ENCODE results near the gene C12orf56. TPM values are rescaled to one million over a fixed set of nuclear protein-coding genes. Genes with fewer than 3 reads are reported as not detected.

The C12orf56 gene
- total and polyA plus RNA-seq, 7 experiments from 2014 or later = 0.10 to 0.34 TPM; not detected in 5

DNA sequence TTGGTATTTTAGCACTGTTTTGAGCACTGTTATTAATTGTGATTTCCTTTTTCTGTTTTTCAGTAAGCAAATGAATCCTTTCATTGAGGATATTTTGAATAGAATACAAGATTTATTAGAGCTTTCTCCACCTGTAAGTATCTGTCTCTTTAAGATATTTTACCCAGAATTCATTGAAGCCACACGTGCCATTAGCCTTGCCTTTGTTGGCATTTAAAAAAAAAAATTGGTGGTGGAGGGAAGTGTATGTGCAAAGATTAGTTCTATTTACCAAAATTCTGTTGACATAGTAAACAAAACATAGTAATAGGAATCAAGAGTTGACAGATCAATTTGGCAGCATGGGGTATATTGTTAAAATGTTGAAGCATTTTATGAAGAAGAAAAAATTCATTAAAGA lies 37.4 kb upstream of the C12orf56 start:
- Histone ChIP-seq H3K4me1 (ENCODE audit: control insufficient read depth in 2 of 2, insufficient read depth in 2 of 2, low read length in 2 of 2) (no peaks in the 10 kb centered on the region), H3K27me3 (ENCODE audit: control insufficient read depth in 2 of 2, insufficient read depth in 2 of 2, low read length in 2 of 2) (no peaks in the 10 kb centered on the region), H3K36me3 (ENCODE audit: control insufficient read depth in 2 of 3, insufficient read depth in 3 of 3, low read length in 3 of 3) (peaks cover 14 to 78% (median 47%) of the 10 kb centered on the region in 3 experiments), H3K4me3 (ENCODE audit: low read length) (no peak overlapping the region), H3K9me3 (ENCODE audit: control insufficient read depth in 2 of 3, low read length in 3 of 3) (no peaks in the 10 kb centered on the region), H3K27ac (ENCODE audit: low read depth, low read length) (no peak overlapping the region)
- H3K4me1 Mint-ChIP-seq = peaks cover 0 to 6% (median 0%) of the 10 kb centered on the region in 7 donors
- DNase-seq (no peak), ATAC-seq (no peak)
- intact Hi-C loops (cut with micrococcal nuclease) = no loop called here
- ChIA-PET CTCF (interaction anchor here (0.7 kb wide), 1 partner anchor 526 kb away, joined by 4 read pairs; no protein-coding TSS in a partner anchor), POLR2A (interaction anchor here (0.7 kb wide), 1 partner anchor 200 kb away, joined by 3 read pairs; no protein-coding TSS in a partner anchor)
- no peak overlapping the region for H3K4me3 Mint-ChIP-seq
- H3K9me3 Mint-ChIP-seq = no peaks in the 10 kb centered on the region
- peaks cover 8 to 77% (median 52%) of the 10 kb centered on the region in 5 donors for H3K36me3 Mint-ChIP-seq
- H3K27me3 Mint-ChIP-seq = no peaks in the 10 kb centered on the region
- H3K27ac Mint-ChIP-seq = peak overlapping the region in 1 of 9 donors; percentile 14

DNA sequence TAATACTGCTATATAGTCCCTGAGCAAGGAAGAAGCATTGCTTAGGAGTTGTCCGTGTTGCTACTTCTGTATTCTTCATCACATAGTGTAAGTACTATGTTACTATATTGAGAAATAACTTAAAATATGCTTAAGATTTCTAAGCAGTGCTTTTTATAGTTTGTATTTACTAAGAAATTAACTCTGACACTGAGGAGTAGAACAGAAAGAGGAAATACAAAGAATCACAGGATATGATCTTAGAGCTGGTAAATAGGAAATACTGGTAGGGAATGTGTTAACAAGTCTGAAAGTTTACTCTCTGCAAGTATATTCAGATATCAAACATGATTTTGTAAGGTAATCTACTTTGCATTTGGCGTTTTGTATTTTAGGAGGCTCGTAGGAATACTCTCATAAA lies 29.1 kb upstream of the C12orf56 start:
- POLR2A ChIA-PET = no interaction called here

DNA sequence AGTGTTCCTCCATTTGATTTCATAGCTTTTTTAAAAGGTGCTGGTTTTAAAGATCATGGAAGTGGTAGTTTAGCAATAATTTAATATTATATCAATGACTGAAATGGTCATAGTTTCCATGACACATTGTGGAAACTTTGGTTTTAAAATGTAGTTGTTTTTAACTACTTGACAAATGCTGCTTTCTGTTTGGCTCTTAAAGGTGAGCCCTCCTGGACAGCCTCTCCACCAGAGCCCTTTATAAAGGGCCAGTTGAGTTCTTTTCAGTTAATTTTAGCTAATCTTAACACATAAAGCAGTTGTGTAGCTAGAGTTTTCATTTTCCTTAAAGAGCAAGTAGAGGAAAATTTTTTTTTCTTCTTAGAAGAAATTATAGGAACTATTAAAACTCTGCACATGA lies 27.7 kb upstream of the C12orf56 start:
- H3K27me3 Mint-ChIP-seq = no peaks in the 10 kb centered on the region
- no peak overlapping the region for H3K4me3 ChIP-seq (ENCODE audit: low read length)
- H3K27me3 ChIP-seq (ENCODE audit: control insufficient read depth in 2 of 2, insufficient read depth in 2 of 2, low read length in 2 of 2) = no peaks in the 10 kb centered on the region
- no peaks in the 10 kb centered on the region for H3K4me1 ChIP-seq (ENCODE audit: control insufficient read depth in 2 of 2, insufficient read depth in 2 of 2, low read length in 2 of 2)
- no peak overlapping the region for H3K27ac ChIP-seq (ENCODE audit: low read depth, low read length)
- H3K36me3 ChIP-seq (ENCODE audit: control insufficient read depth in 2 of 3, insufficient read depth in 3 of 3, low read length in 3 of 3) = peaks cover 0 to 69% (median 10%) of the 10 kb centered on the region in 3 experiments
- ATAC-seq (no peak), DNase-seq (no peak)
- no peaks in the 10 kb centered on the region for H3K9me3 Mint-ChIP-seq
- intact Hi-C loops (cut with micrococcal nuclease) = loop anchor here in 1 of 2 donors (2.0 kb wide), 1 partner anchor 17 kb away; no protein-coding TSS in a partner anchor
- H3K4me3 Mint-ChIP-seq = no peak overlapping the region
- H3K27ac Mint-ChIP-seq = no peak overlapping the region
- ChIA-PET CTCF (no interaction called here), POLR2A (interaction anchor here (0.6 to 1.1 kb wide), 3 partner anchors 11 to 1828 kb away, joined by 3 read pairs; no protein-coding TSS in a partner anchor)
- H3K4me1 Mint-ChIP-seq = peaks cover 0 to 13% (median 0%) of the 10 kb centered on the region in 7 donors
- peaks cover 14 to 50% (median 29%) of the 10 kb centered on the region in 5 donors for H3K36me3 Mint-ChIP-seq
- H3K9me3 ChIP-seq (ENCODE audit: control insufficient read depth in 2 of 3, low read length in 3 of 3) = no peaks in the 10 kb centered on the region

More for the DNA sequence above, 29.1 kb upstream of the C12orf56 start:
- H3K4me3 Mint-ChIP-seq = no peak overlapping the region
- H3K9me3 ChIP-seq (ENCODE audit: control insufficient read depth in 2 of 3, low read length in 3 of 3) = no peaks in the 10 kb centered on the region
- H3K9me3 Mint-ChIP-seq = no peaks in the 10 kb centered on the region
- no peak overlapping the region for H3K4me3 ChIP-seq (ENCODE audit: low read length)
- H3K27ac Mint-ChIP-seq = peak overlapping the region in 1 of 9 donors; percentile 1
- H3K36me3 Mint-ChIP-seq = peaks cover 14 to 55% (median 35%) of the 10 kb centered on the region in 5 donors
- DNase-seq (no peak), ATAC-seq (no peak)
- no peaks in the 10 kb centered on the region for H3K27me3 ChIP-seq (ENCODE audit: control insufficient read depth in 2 of 2, insufficient read depth in 2 of 2, low read length in 2 of 2)
- H3K36me3 ChIP-seq (ENCODE audit: control insufficient read depth in 2 of 3, insufficient read depth in 3 of 3, low read length in 3 of 3) = peaks cover 5 to 72% (median 17%) of the 10 kb centered on the region in 3 experiments
- no peaks in the 10 kb centered on the region for H3K27me3 Mint-ChIP-seq
- H3K27ac ChIP-seq (ENCODE audit: low read depth, low read length) = no peak overlapping the region
- intact Hi-C loops (cut with micrococcal nuclease) = loop anchor here in 1 of 2 donors (2.0 kb wide), 1 partner anchor 15 kb away; no protein-coding TSS in a partner anchor
- H3K4me1 Mint-ChIP-seq = peaks cover 0 to 13% (median 0%) of the 10 kb centered on the region in 7 donors
- no peaks in the 10 kb centered on the region for H3K4me1 ChIP-seq (ENCODE audit: control insufficient read depth in 2 of 2, insufficient read depth in 2 of 2, low read length in 2 of 2)
- CTCF ChIA-PET = no interaction called here

DNA sequence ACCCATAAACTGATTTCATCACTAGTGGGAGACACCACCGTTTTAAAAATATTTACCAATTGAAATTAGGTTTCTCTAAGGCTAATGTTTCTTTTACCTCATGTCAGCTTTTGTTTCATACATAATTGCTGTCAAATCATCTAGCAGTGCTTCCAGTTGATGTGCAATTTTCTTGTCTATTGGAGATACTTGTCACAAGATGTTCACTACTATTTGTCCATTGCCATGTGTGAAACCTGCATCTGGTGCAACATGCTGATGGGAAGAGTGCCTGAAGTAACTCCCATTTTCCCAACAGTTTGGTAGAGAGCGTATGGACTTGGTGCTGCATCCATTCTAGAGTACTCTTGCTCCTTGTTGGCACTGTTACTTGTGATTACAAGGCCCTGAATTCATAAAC lies 23.3 kb upstream of the C12orf56 start:
- Mint-ChIP-seq H3K36me3 (peaks cover 18 to 45% (median 37%) of the 10 kb centered on the region in 5 donors), H3K4me3 (no peak overlapping the region), H3K9me3 (no peaks in the 10 kb centered on the region), H3K27ac (no peak overlapping the region), H3K4me1 (peaks cover 0 to 21% (median 3%) of the 10 kb centered on the region in 7 donors), H3K27me3 (no peaks in the 10 kb centered on the region)
- ChIA-PET POLR2A (no interaction called here), CTCF (no interaction called here)
- ATAC-seq (no peak), DNase-seq (no peak)
- Histone ChIP-seq H3K27ac (ENCODE audit: low read depth, low read length) (no peak overlapping the region), H3K9me3 (ENCODE audit: control insufficient read depth in 2 of 3, low read length in 3 of 3) (no peaks in the 10 kb centered on the region), H3K4me1 (ENCODE audit: control insufficient read depth in 2 of 2, insufficient read depth in 2 of 2, low read length in 2 of 2) (no peaks in the 10 kb centered on the region), H3K36me3 (ENCODE audit: control insufficient read depth in 2 of 3, insufficient read depth in 3 of 3, low read length in 3 of 3) (peaks cover 0 to 69% (median 22%) of the 10 kb centered on the region in 3 experiments), H3K4me3 (ENCODE audit: low read length) (no peak overlapping the region), H3K27me3 (ENCODE audit: control insufficient read depth in 2 of 2, insufficient read depth in 2 of 2, low read length in 2 of 2) (no peaks in the 10 kb centered on the region)
- intact Hi-C loops (cut with micrococcal nuclease) = no loop called here

DNA sequence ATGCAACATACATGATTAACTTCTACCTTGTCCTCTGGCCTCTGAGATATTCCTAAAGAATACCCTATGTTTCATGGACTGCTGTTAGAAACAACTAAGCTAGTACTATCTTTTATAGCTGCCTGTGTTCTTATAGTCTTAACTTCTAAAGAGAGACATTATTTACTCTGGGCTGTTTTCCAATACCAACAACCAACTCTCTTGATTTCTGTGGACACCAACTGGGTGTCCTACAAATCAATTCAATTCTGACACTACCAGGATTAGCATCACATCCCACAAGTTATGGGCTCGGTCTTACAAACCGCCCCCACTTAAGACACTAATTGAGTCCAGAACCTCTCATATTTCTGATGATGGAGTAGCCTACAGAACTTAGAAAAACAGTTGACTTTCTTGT lies 21.9 kb upstream of the C12orf56 start:
- peaks cover 0 to 57% (median 19%) of the 10 kb centered on the region in 3 experiments for H3K36me3 ChIP-seq (ENCODE audit: control insufficient read depth in 2 of 3, insufficient read depth in 3 of 3, low read length in 3 of 3)
- CTCF ChIA-PET = no interaction called here

DNA sequence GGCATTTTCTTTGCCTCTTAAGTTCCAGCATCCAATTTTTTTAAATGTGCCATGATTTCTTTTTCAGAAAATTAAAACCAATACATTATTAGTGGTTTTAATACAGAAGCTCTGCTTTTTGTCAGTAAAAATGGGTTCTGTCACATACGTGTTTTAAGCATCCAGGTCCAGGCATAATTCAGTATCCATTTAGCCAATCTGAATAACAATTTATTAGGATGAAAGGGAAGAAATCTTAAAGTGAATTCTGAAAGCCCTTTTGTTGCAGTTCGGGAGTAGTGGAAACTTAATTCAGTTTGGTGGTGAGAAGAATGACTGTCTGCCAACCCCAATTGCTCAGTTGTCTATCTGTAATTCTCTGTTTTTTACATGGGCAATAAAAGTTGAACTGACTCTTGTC lies 20.9 kb upstream of the C12orf56 start:
- Histone ChIP-seq H3K4me1 (ENCODE audit: control insufficient read depth in 2 of 2, insufficient read depth in 2 of 2, low read length in 2 of 2) (peaks cover 0 to 3% of the 10 kb centered on the region in 2 donors), H3K9me3 (ENCODE audit: control insufficient read depth in 2 of 3, low read length in 3 of 3) (no peaks in the 10 kb centered on the region), H3K4me3 (ENCODE audit: low read length) (no peak overlapping the region), H3K27ac (ENCODE audit: low read depth, low read length) (no peak overlapping the region), H3K36me3 (ENCODE audit: control insufficient read depth in 2 of 3, insufficient read depth in 3 of 3, low read length in 3 of 3) (peaks cover 0 to 48% (median 19%) of the 10 kb centered on the region in 3 experiments), H3K27me3 (ENCODE audit: control insufficient read depth in 2 of 2, insufficient read depth in 2 of 2, low read length in 2 of 2) (no peaks in the 10 kb centered on the region)
- no peaks in the 10 kb centered on the region for H3K9me3 Mint-ChIP-seq
- DNase-seq (no peak), ATAC-seq (no peak)
- H3K36me3 Mint-ChIP-seq = peaks cover 13 to 37% (median 26%) of the 10 kb centered on the region in 5 donors
- CTCF ChIA-PET = no interaction called here
- intact Hi-C loops (cut with micrococcal nuclease) = no loop called here
- H3K4me1 Mint-ChIP-seq = peaks cover 7 to 35% (median 13%) of the 10 kb centered on the region in 7 donors
- no peak overlapping the region for H3K27ac Mint-ChIP-seq
- no peaks in the 10 kb centered on the region for H3K27me3 Mint-ChIP-seq
- no peak overlapping the region for H3K4me3 Mint-ChIP-seq
- POLR2A ChIA-PET = no interaction called here

More for the DNA sequence above, 21.9 kb upstream of the C12orf56 start:
- no peaks in the 10 kb centered on the region for H3K27me3 ChIP-seq (ENCODE audit: control insufficient read depth in 2 of 2, insufficient read depth in 2 of 2, low read length in 2 of 2)
- ATAC-seq (no peak), DNase-seq (no peak)
- POLR2A ChIA-PET = interaction anchor here (0.6 kb wide), 1 partner anchor 19 kb away, joined by 7 read pairs; no protein-coding TSS in a partner anchor
- Mint-ChIP-seq H3K27ac (peak overlapping the region in 2 of 9 donors; percentile 31 to 54), H3K36me3 (peaks cover 18 to 42% (median 30%) of the 10 kb centered on the region in 5 donors), H3K4me3 (no peak overlapping the region), H3K9me3 (no peaks in the 10 kb centered on the region), H3K27me3 (no peaks in the 10 kb centered on the region), H3K4me1 (peaks cover 0 to 28% (median 6%) of the 10 kb centered on the region in 7 donors)
- no peak overlapping the region for H3K4me3 ChIP-seq (ENCODE audit: low read length)
- no peak overlapping the region for H3K27ac ChIP-seq (ENCODE audit: low read depth, low read length)
- no peaks in the 10 kb centered on the region for H3K9me3 ChIP-seq (ENCODE audit: control insufficient read depth in 2 of 3, low read length in 3 of 3)
- intact Hi-C loops (cut with micrococcal nuclease) = no loop called here
- H3K4me1 ChIP-seq (ENCODE audit: control insufficient read depth in 2 of 2, insufficient read depth in 2 of 2, low read length in 2 of 2) = peaks cover 0 to 3% of the 10 kb centered on the region in 2 donors
